Measurements from ENCODE around the gene CD9.

Gene CD9

DNA sequence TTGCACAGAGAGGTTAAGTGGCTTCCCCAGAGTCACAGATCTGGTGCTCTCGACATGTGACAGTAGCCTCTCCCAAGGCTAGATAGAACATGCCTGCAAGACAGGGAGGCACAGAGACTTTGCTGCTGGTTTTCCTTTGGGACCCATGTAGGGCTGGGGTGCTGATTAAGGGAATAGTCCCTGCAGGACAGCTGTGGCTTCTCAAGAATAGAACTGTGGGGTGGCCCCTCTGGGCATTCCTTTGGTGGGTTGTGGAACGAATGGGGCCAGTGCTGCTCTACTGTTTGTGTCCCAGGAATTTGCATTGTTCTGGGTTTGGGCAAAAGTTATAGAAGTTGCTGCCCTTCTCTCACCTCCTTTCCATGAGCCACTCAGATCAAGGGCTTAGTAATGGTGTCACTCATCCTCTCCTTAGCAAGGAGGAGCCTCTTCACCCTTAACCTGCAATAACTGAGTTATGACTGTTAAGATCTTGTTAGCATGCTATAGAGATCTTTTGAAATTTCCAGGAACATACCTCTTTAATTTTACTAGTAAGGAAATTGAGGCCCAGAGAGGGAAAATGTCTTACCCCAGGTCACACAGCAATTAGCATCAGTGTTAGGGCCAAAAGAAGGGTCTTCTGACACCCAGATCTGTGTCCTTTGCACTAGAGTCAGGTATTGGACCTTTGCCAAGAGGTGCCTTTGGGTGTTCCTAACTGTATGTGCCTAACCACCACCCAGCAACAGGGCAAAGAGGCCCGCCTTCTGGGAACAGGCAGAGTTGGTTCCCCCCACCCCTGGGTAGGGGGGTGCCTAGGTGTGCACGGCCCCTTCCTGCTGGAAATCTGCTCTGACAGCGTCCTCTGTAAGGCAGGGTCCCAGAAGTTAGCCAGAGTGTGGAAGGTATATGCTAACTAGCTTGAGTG lies 31.4 kb downstream of the CD9 start:
- no peak for DNase-seq (ENCODE audit: extremely low spot score)
- ChIA-PET CTCF (interaction anchor here (1.5 to 2.2 kb wide), 2 partner anchors 12 to 36 kb away, joined by 3 to 7 read pairs; no protein-coding TSS in a partner anchor), POLR2A (no interaction called here)
- TF ChIP-seq, protein P1, sequence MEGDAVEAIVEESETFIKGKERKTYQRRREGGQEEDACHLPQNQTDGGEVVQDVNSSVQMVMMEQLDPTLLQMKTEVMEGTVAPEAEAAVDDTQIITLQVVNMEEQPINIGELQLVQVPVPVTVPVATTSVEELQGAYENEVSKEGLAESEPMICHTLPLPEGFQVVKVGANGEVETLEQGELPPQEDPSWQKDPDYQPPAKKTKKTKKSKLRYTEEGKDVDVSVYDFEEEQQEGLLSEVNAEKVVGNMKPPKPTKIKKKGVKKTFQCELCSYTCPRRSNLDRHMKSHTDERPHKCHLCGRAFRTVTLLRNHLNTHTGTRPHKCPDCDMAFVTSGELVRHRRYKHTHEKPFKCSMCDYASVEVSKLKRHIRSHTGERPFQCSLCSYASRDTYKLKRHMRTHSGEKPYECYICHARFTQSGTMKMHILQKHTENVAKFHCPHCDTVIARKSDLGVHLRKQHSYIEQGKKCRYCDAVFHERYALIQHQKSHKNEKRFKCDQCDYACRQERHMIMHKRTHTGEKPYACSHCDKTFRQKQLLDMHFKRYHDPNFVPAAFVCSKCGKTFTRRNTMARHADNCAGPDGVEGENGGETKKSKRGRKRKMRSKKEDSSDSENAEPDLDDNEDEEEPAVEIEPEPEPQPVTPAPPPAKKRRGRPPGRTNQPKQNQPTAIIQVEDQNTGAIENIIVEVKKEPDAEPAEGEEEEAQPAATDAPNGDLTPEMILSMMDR (IDR thresholded peaks at IDR 0.05; ENCODE audit: control extremely low read depth, extremely low read depth, low read depth, missing control alignments), result no peak

DNA sequence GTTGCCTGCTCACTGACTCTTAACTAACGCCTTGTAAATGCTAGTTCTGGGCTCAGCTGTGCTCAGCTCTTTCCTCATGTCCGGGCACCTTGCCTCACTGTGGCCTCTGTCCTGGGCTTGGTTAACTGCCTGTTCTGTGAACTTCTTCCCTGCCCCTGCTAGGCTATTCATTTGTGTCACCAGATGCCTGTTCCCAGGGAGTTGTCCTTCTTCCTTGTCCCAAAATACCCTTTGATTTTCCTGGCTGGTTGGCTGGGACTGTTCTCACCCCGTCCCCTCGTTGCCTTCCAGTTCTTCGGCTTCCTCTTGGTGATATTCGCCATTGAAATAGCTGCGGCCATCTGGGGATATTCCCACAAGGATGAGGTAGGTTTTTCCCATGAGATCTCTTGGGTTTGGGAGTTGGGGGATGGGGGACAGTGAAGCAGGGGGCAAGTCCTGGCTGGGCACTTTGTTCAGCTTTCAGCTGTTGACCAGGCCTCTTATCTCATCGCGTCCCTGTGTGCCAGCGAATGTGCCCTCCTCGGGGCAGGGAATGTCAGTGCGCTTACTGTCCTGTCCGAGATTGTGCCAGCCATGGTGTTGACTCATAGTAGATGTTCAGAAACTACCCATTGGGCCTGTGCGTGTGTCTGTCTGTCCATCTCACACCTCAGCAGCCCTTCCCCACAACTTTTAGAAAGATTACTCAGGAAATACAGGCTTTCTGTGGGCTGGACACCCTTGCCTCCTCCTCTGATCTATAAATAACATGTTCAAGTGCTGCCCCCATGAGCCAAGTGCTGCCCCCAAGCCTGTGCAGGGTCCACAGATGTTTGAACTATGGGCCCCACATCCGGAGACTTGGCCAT lies 33.1 kb downstream of the CD9 start:
- POLR2A ChIA-PET, result no interaction called here
- DNase-seq (ENCODE audit: extremely low spot score), result no peak
- CTCF ChIA-PET, result interaction anchor here (0.9 to 1.5 kb wide), 2 partner anchors 10 to 38 kb away, joined by 3 read pairs; no protein-coding TSS in a partner anchor
- TF ChIP-seq, protein P1 (IDR thresholded peaks at IDR 0.05; ENCODE audit: control extremely low read depth, extremely low read depth, low read depth, missing control alignments), result no peak

DNA sequence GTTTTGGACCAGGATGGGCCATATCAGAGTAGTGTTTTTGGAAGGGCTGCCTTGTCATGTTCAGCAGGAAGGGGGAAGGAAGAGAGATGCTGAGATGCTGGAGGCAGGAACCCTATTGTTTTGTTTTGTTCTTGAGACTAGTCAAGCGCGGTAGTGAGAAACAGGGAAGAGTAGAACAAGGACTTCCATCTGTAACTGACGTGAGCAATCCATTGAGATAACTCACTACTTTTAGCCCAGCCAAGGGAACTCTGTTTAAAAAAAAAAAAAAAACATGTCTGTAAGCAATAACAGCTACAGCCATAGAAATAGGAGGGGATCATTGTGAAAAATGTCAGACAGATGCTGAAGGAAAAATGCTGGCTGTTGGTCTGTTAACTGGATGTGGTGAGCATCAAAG lies 34.0 kb downstream of the CD9 start:
- TF ChIP-seq, protein P1 (IDR thresholded peaks at IDR 0.05; ENCODE audit: control extremely low read depth, extremely low read depth, low read depth, missing control alignments), result no peak
- DNase-seq (ENCODE audit: extremely low spot score), result no peak
- ChIA-PET POLR2A (no interaction called here), CTCF (interaction anchor here (1.4 kb wide), 1 partner anchor 39 kb away, joined by 3 read pairs; no protein-coding TSS in a partner anchor)

DNA sequence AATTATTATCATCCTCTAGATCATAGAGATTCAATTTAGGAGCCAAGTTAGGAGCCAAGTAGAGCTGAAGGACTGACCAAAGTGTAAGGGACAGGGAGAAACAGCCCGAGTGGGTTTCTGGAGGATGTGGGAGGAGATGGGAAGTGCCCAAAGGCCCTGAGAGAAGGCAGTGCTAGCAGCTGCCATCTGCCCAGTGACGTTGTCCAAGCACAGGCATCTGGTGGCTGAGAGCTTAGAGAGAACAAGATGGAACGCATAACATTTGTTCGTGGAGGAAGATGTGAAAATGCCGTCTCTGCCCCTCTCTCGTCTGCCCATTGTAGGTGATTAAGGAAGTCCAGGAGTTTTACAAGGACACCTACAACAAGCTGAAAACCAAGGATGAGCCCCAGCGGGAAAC lies 34.7 kb downstream of the CD9 start:
- CTCF ChIA-PET, result interaction anchor here (1.4 kb wide), 1 partner anchor 40 kb away, joined by 3 read pairs; no protein-coding TSS in a partner anchor
- DNase-seq (ENCODE audit: extremely low spot score), result no peak
- POLR2A ChIA-PET, result no interaction called here
- TF ChIP-seq, protein P1 (IDR thresholded peaks at IDR 0.05; ENCODE audit: control extremely low read depth, extremely low read depth, low read depth, missing control alignments), result no peak

DNA sequence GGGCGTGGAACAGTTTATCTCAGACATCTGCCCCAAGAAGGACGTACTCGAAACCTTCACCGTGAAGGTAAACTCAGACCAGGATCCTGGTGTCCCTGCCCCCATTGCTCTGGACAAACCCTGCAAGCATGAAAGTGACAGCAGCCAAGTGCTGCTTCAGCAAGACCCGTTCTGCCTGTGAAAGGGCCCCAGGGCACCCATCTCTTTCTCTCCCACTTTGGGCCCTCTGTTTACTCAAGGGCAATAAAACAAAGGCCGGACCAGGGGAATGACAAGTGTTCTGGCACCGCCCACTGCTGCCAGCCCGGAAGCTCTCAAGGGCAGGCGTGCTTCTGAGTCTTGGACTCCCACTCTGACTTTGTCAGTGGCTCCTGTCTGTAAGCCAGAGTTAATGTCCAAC lies 35.3 kb downstream of the CD9 start:
- CTCF ChIA-PET, result no interaction called here
- TF ChIP-seq, protein P1 (IDR thresholded peaks at IDR 0.05; ENCODE audit: control extremely low read depth, extremely low read depth, low read depth, missing control alignments), result no peak
- POLR2A ChIA-PET, result no interaction called here
- DNase-seq (ENCODE audit: extremely low spot score), result no peak

DNA sequence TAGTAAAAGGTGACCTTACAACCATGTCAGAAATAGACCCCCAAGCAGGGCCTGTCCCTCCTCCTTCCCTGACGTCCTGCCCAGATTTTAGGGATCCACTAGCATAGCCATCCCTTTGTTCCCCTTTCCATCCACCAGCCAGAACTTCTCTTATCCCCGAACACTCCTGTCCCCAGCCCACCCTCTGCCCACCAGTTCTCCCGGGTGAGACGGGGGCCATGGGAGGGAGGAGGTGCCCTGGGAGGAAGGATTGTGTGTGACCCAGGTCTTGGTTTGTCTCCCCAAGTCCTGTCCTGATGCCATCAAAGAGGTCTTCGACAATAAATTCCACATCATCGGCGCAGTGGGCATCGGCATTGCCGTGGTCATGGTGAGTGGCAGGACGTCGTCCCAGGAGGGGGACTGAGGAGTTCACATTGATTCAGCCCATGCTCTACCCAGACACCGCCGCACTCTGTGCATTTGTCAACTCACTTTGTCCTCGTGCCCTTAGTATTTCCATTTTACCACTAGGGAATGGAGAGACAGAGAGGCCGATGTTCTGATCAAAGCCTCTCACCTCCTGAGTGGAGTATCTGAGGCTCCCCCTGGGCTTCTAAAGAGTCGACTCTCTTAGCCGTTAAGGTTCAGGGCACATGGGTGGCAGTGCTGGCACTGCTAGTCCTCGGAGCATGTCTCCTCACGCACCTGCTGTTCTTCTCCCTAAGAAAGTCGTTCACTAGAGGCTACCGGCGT lies 35.9 kb downstream of the CD9 start:
- ChIA-PET CTCF (no interaction called here), POLR2A (no interaction called here)
- TF ChIP-seq, protein P1 (IDR thresholded peaks at IDR 0.05; ENCODE audit: control extremely low read depth, extremely low read depth, low read depth, missing control alignments), result no peak
- no peak for DNase-seq (ENCODE audit: extremely low spot score)
